Measurements from ENCODE around the gene MKRN2.

DNA sequence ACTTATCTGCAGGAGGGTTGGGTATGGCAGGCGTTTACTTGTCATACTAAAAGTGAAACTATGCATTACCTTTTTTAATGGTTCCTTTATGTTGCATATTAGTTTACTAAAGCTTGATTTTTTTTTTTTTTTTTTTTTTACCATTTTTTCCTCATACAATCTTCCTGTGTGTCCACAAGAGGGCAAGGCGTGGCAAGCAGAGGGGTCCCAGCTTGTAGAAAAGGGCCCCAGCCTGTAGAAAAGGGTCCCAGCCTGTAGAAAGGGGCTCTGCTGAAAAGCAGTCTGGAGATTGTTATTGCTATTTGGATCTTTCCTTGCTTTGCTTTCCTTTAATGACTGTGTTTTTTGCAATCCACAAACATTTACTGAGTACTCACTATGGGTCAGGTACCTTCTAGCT is 21.9 kb downstream of the MKRN2 start:
- TF ChIP-seq, protein P1, sequence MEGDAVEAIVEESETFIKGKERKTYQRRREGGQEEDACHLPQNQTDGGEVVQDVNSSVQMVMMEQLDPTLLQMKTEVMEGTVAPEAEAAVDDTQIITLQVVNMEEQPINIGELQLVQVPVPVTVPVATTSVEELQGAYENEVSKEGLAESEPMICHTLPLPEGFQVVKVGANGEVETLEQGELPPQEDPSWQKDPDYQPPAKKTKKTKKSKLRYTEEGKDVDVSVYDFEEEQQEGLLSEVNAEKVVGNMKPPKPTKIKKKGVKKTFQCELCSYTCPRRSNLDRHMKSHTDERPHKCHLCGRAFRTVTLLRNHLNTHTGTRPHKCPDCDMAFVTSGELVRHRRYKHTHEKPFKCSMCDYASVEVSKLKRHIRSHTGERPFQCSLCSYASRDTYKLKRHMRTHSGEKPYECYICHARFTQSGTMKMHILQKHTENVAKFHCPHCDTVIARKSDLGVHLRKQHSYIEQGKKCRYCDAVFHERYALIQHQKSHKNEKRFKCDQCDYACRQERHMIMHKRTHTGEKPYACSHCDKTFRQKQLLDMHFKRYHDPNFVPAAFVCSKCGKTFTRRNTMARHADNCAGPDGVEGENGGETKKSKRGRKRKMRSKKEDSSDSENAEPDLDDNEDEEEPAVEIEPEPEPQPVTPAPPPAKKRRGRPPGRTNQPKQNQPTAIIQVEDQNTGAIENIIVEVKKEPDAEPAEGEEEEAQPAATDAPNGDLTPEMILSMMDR (IDR thresholded peaks at IDR 0.05; ENCODE audit: low read depth, low read length): no peak
- no peak for TF ChIP-seq EZH2phosphoT487 (IDR thresholded peaks at IDR 0.05; ENCODE audit: low read depth)

Measured in OCI-LY3 (cell line).